PC-9 (cell line): Measurements from ENCODE around the gene CAMTA1.

Experiments used
- CTCF ChIP-seq: fragments of 200-600 bp; sonication (generic); conservative IDR thresholded peaks from 2 replicates; pipeline ENCODE4 v1.6.1; 2017; ENCODE audit warnings: mixed run types, antibody characterized with exemption, mild to moderate bottlenecking, moderate library complexity
- EZH2 ChIP-seq: fragments of 200-600 bp; sonication (generic); IDR thresholded peaks from 2 replicates; pipeline ENCODE4 v1.8.0; 2017; ENCODE audit warnings: antibody characterized with exemption, low read depth

DNA sequence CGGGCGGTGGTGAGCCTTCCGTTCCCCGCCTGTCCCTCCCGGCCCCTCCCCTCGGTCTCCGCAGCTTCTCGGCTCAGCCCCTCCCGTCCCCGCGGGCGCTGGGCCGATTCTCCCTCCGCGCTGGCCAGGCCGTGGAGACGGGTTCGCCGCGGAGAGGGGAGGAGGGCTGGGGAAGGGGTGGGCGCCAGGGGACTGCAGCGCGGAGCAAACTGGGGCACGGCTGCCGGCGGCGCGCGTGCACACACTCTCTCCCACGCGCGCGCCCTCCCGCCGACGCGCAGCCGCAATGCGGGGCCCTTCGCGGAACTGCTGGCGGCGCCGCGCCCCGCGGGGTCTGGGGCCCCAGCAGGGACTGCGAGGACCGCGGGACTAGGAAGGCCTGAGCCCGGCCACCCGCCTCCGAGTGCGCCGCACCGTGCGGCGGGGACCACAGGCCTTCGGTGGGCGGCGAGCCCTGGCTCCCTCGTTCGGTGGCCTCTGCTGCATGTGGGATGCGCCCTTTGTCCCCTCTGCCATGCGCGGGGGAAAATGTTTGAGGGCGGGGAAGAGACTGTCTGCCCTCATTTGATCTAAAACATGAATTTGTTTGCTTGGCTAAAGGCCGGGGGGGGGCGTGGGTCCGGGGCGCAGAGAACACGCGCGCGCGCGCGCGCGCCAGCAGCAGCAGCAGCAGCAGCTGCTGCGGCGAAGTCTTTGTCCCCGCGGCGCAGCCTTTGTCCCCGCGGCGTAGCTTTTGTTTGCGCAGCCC is 895.1 kb downstream of the CAMTA1 start:
- no peak for TF ChIP-seq CTCF
- no peak for TF ChIP-seq EZH2
